ENCODE results near the gene COIL. TPM values are rescaled to one million over a fixed set of nuclear protein-coding genes. Genes with fewer than 3 reads are reported as not detected.
A peak's percentile ranks its signal among the peaks of the same experiment; 100 is the strongest.

The COIL gene
- total and polyA plus RNA-seq, 2 of the 13 experiments (the other 11 are each of a cell fraction or from before 2014, with no cell fraction given), result 8.1 to 29.4 TPM

- TF ChIP-seq SMARCE1 (IDR thresholded peaks at IDR 0.05; ENCODE audit: borderline replicate concordance) (no peak), CHD4 (IDR thresholded peaks at IDR 0.05; ENCODE audit: borderline replicate concordance, low read length) (no peak), ZNF784 (CRISPR knock-in tag; IDR thresholded peaks at IDR 0.05; ENCODE audit: borderline replicate concordance) (no peak), POLR2A (IDR thresholded peaks at IDR 0.05; ENCODE audit: insufficient read depth in 1 of 2, low read depth in 2 of 2, low read length in 2 of 2) (peak; percentile 81 to 85), CBX5 (CRISPR knock-in tag; IDR thresholded peaks at IDR 0.05; ENCODE audit: borderline replicate concordance) (no peak; the same call in 1 of the 2 replicates), SMAD9 (CRISPR knock-in tag; IDR thresholded peaks at IDR 0.05) (no peak), ZBTB7A (CRISPR knock-in tag; IDR thresholded peaks at IDR 0.05) (peak; percentile 85; the same call in 1 of the 2 replicates), AKAP8 (CRISPR knock-in tag; IDR thresholded peaks at IDR 0.05) (no peak), ZBTB1 (CRISPR knock-in tag; IDR thresholded peaks at IDR 0.05; ENCODE audit: borderline replicate concordance) (no peak), NONO (IDR thresholded peaks at IDR 0.05) (no peak), NONO (CRISPR knock-in tag; conservative IDR thresholded peaks at IDR 0.05) (no peak), ZNF777 (CRISPR knock-in tag; IDR thresholded peaks at IDR 0.05) (no peak), ZNF713 (CRISPR knock-in tag; IDR thresholded peaks at IDR 0.05) (no peak), ADNP (CRISPR knock-in tag; IDR thresholded peaks at IDR 0.05) (no peak), CTCF (CRISPR knock-in tag; IDR thresholded peaks at IDR 0.05) (peak; percentile 30; the same call in 1 of the 2 replicates), NFKB2 (CRISPR knock-in tag; IDR thresholded peaks at IDR 0.05; ENCODE audit: borderline replicate concordance) (no peak), ZNF44 (CRISPR knock-in tag; IDR thresholded peaks at IDR 0.05) (no peak), ZNF496 (CRISPR knock-in tag; IDR thresholded peaks at IDR 0.05; ENCODE audit: insufficient replicate concordance) (no peak), PRMT3 (CRISPR knock-in tag; IDR thresholded peaks at IDR 0.05; ENCODE audit: borderline replicate concordance, low read depth) (no peak), ZNF567 (CRISPR knock-in tag; IDR thresholded peaks at IDR 0.05; ENCODE audit: borderline replicate concordance) (no peak; the same call in 1 of the 2 replicates), HNRNPH1 (optimal IDR thresholded peaks at IDR 0.05; ENCODE audit: low read depth, low read length) (no peak), NBN (conservative IDR thresholded peaks at IDR 0.05) (no peak), ZBTB38 (CRISPR knock-in tag; IDR thresholded peaks at IDR 0.05) (0 out of 2 replicates have a peak, but pooled peaks have one; percentile 41)
- TF ChIP-seq, protein P1, sequence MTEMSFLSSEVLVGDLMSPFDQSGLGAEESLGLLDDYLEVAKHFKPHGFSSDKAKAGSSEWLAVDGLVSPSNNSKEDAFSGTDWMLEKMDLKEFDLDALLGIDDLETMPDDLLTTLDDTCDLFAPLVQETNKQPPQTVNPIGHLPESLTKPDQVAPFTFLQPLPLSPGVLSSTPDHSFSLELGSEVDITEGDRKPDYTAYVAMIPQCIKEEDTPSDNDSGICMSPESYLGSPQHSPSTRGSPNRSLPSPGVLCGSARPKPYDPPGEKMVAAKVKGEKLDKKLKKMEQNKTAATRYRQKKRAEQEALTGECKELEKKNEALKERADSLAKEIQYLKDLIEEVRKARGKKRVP (CRISPR knock-in tag; IDR thresholded peaks at IDR 0.05), result no peak
- TF ChIP-seq, protein P2, sequence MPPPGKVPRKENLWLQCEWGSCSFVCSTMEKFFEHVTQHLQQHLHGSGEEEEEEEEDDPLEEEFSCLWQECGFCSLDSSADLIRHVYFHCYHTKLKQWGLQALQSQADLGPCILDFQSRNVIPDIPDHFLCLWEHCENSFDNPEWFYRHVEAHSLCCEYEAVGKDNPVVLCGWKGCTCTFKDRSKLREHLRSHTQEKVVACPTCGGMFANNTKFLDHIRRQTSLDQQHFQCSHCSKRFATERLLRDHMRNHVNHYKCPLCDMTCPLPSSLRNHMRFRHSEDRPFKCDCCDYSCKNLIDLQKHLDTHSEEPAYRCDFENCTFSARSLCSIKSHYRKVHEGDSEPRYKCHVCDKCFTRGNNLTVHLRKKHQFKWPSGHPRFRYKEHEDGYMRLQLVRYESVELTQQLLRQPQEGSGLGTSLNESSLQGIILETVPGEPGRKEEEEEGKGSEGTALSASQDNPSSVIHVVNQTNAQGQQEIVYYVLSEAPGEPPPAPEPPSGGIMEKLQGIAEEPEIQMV (CRISPR knock-in tag; IDR thresholded peaks at IDR 0.05; ENCODE audit: low read depth), result no peak
- TF ChIP-seq, protein P3, sequence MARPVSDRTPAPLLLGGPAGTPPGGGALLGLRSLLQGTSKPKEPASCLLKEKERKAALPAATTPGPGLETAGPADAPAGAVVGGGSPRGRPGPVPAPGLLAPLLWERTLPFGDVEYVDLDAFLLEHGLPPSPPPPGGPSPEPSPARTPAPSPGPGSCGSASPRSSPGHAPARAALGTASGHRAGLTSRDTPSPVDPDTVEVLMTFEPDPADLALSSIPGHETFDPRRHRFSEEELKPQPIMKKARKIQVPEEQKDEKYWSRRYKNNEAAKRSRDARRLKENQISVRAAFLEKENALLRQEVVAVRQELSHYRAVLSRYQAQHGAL (CRISPR knock-in tag; IDR thresholded peaks at IDR 0.05; ENCODE audit: not compliant biosample characterization), result no peak
Measured at GRCh38 chr17:56977673-56978395, 17.0 kb upstream of the COIL start, which contains the start of gene SCPEP1 (continued).
